Heart left ventricle (tissue), 16 donors: ENCODE measurements around the gene SERPINC1. TPM values are rescaled to one million over a fixed set of nuclear protein-coding genes. Genes with fewer than 3 reads are reported as not detected.

Experiments
- ATAC-seq, 4 donors: fragments of 200-7000 bp; cut with Tn5 transposase; one replicate each; pipeline ENCODE4 v1.9.1; 2020 to 2022; ENCODE audit warnings: moderate library complexity in 4 of 4, mild to moderate bottlenecking in 3 of 4, moderate number of reproducible peaks in 1 of 4
- DNase-seq, 5 donors: peaks; one replicate each; pipeline ENCODE4 v3.0.0-alpha.2; 2020
- H3K27ac ChIP-seq, 12 donors: fragments of 200-600 bp; sonication (generic) in 4 of 12; one replicate each; pipeline versions ENCODE4 v1.5.0 to v1.8.0; 2016 to 2022; ENCODE audit warnings: mild to moderate bottlenecking in 2 of 12
- H3K27me3 ChIP-seq, 9 donors: fragments of 200-600 bp; sonication (generic) in 2 of 9; one replicate each; pipeline versions ENCODE4 v1.5.1 to v1.8.0; 2016 to 2022; ENCODE audit warnings: mild to moderate bottlenecking in 3 of 9
- H3K36me3 ChIP-seq, 9 donors: fragments of 200-600 bp; sonication (generic) in 2 of 9; one replicate each; pipeline versions ENCODE4 v1.5.0 to v1.8.0; 2018 to 2022; ENCODE audit warnings: mild to moderate bottlenecking in 2 of 9
- H3K4me1 ChIP-seq, 12 donors: fragments of 200-600 bp; sonication (generic) in 4 of 12; one replicate each; pipeline versions ENCODE4 v1.5.0 to v1.8.0; 2016 to 2022; ENCODE audit warnings: mild to moderate bottlenecking in 3 of 12
- H3K4me3 ChIP-seq, 12 donors: fragments of 200-600 bp; sonication (generic) in 4 of 12; one replicate each; pipeline versions ENCODE4 v1.5.0 to v1.8.0; 2017 to 2022; ENCODE audit warnings: mild to moderate bottlenecking in 9 of 12, moderate library complexity in 4 of 12
- H3K9me3 ChIP-seq, 12 donors: fragments of 200-600 bp; sonication (generic) in 4 of 12; one replicate each; pipeline versions ENCODE4 v1.5.0 to v1.8.0; 2016 to 2022; ENCODE audit warnings: mild to moderate bottlenecking in 1 of 12
- POLR2A ChIP-seq, 2 donors: fragments of 450-650 bp; IDR thresholded peaks; one replicate each; pipeline ENCODE4 v1.6.1; 2017; ENCODE audit warnings: antibody characterized with exemption in 2 of 2, mild to moderate bottlenecking in 2 of 2, moderate library complexity in 2 of 2
- WGBS, 4 donors: extraction: QIAGEN DNeasy Blood & Tissue Kit in 2 of 4; methylation state at CpG; one replicate each; pipeline versions ENCODE4 v1.1.5 to v1.1.7; 2013 to 2018; 5-methylcytosine and 5-hydroxymethylcytosine counted together
- intact Hi-C, 10 donors: fragments of 100-400 bp; cut with DNase I; formaldehyde crosslinking; loops; one replicate each; pipeline versions ENCODE4 v1.11.1 to v1.14.2; 2022
- polyA plus RNA-seq, 2 donors: library from polyadenylated mRNA; stranded (reverse); fragments of 200-250 nt; gene quantifications; one replicate each; pipeline ENCODE4 v1.2.3, GENCODE V29; 2013
- total RNA-seq, 9 donors: library from RNA; depleted of rRNA in 2 of 9; stranded (reverse); fragments of >200 nt in 2 of 9; fragmentation: NEBNext Ultra II Directional in 3 of 9; extraction: Animal tissue kit (Norgen Biotek cat#: 25700) in 3 of 9; gene quantifications; one replicate each; pipeline versions ENCODE4 v1.1.0 to v1.2.4, GENCODE V29; 2016 to 2023
- TF ChIP-seq, protein P1 (sequence below), 12 donors: fragments of 200-600 bp; sonication (generic) in 4 of 12; IDR thresholded peaks; one replicate each; pipeline versions ENCODE4 v1.5.0 to v1.8.0; 2018 to 2022; ENCODE audit warnings: antibody characterized with exemption in 12 of 12, mild to moderate bottlenecking in 5 of 12
- donor health status: ischemic (EF 13 %, LVEDD 7.1; RV severe dilation, severe dysfunction).
- donor health status: healthy with polysubstance abuse.
- donor health status: DM: no; HTN: yes; CAD: no.
- donor health status: DM: no; HTN: no; CAD: no.
- donor health status: ischemic (EF 25% LVEDD 6.9; RV normal size, moderate dysfunction).
- donor health status: ischemic (EF 25% LVEDD 5.7; RV mildly dilated, moderate dysfunction).
- donor health status: healthy.
- donor health status: DM: yes; HTN: yes; CAD: no.
- donor health status: ischemic (EF 35%, LVEDD 5.7; RV mildly dilated, moderate dysfunction).
- donor health status: nonischemic (EF 11% LVEDD 7.7; RV severe dilation, severe dysfunction).
- donor health status: DM: yes; HTN: yes; CAD: no.
- donor health status: PGD.
- donor health status: ischemic (EF 29% LVEDD 5.4; RV normal size, mild dysfunction).
- donor health status: nonischemic (EF 23%, LVEDD 6.1; RV moderate dilation, normal function).

The SERPINC1 gene
- total and polyA plus RNA-seq, 11 donors = 0.15 to 0.33 (median 0.30) TPM; not detected in 8

DNA sequence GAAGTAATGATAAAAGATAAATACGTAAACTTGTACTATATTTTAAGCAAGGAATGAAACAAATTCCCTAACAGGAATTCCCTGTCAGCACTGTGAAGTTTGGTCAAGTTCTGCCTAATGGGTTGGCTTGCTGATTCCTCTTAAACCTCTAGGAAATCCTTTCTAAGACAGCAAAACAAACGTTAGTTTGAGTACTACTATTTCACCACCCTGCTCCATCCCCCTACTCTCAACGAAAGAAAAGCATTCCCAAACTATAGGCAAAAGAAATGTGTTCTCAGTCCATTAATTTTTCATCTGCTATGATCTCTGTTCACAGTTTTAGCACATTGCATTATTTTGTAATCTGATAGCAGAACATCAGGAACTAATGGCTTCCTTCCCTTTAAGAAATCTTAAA, 16.1 kb downstream of the SERPINC1 start:
- Histone ChIP-seq H3K27ac (no peak overlapping the region), H3K4me3 (no peak overlapping the region), H3K36me3 (peaks cover 0 to under 1% (median 0%) of the 10 kb centered on the region in 9 donors), H3K4me1 (peaks cover 0 to 6% (median 0%) of the 10 kb centered on the region in 12 donors), H3K27me3 (no peaks in the 10 kb centered on the region), H3K9me3 (no peaks in the 10 kb centered on the region)
- DNase-seq = no peak
- WGBS, 4 donors = 62 to 80% (median 67%) methylated on average over 3 of the region's 3 CpGs
- ATAC-seq = no peak
- TF ChIP-seq, protein P1, sequence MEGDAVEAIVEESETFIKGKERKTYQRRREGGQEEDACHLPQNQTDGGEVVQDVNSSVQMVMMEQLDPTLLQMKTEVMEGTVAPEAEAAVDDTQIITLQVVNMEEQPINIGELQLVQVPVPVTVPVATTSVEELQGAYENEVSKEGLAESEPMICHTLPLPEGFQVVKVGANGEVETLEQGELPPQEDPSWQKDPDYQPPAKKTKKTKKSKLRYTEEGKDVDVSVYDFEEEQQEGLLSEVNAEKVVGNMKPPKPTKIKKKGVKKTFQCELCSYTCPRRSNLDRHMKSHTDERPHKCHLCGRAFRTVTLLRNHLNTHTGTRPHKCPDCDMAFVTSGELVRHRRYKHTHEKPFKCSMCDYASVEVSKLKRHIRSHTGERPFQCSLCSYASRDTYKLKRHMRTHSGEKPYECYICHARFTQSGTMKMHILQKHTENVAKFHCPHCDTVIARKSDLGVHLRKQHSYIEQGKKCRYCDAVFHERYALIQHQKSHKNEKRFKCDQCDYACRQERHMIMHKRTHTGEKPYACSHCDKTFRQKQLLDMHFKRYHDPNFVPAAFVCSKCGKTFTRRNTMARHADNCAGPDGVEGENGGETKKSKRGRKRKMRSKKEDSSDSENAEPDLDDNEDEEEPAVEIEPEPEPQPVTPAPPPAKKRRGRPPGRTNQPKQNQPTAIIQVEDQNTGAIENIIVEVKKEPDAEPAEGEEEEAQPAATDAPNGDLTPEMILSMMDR (IDR thresholded peaks at IDR 0.05) = no peak
- TF ChIP-seq POLR2A (IDR thresholded peaks at IDR 0.05) = no peak
- intact Hi-C loops = no loop called here

DNA sequence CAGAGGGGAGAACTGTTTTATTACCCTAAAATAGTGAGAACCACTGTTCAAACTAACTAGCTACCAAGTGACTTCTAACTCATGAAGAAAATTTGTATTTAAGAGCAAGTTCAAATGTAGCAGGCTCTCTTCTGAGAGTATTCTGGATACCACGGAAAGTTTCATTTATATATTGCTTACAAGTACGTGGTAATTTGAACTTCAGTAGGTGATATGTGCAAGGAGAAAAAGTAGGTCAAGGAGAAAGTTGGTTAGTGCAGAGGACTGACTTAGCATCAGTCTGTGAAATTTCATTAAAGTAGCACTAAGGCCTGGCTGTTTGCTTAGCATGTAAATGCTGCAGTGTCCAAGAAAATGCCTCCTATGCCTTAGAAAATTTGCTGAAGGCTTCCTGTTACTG, 16.7 kb downstream of the SERPINC1 start:
- Histone ChIP-seq H3K27me3 (no peaks in the 10 kb centered on the region), H3K36me3 (peaks cover 0 to 7% (median 0%) of the 10 kb centered on the region in 9 donors), H3K4me3 (no peak overlapping the region), H3K27ac (no peak overlapping the region), H3K4me1 (peaks cover 0 to 6% (median 0%) of the 10 kb centered on the region in 12 donors), H3K9me3 (no peaks in the 10 kb centered on the region)
- DNase-seq (no peak), ATAC-seq (no peak)
- no peak for TF ChIP-seq POLR2A (IDR thresholded peaks at IDR 0.05)
- TF ChIP-seq, protein P1 (IDR thresholded peaks at IDR 0.05) = no peak
- intact Hi-C loops = no loop called here
- 56 to 64% (median 61%) methylated on average over 2 of the region's 2 CpGs for WGBS, 4 donors

DNA sequence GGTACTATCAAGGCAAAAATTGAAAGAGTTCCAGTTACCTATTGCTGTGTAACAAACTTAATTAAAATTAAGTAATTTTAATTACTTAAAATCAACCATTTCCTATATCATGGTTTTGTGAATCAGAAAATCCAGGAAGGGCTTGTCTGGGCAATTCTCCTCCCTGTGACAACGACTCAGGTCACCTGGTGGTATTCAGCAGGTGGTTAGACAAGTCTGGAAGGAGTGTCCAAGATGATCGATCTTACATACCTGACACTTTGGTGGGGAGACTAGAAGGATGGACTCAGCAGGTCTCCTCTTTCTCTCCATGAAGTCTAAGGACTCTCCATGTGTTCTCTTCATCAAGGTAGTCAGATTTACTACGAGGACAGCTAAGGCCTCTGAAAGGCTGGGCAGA, 22.9 kb downstream of the SERPINC1 start:
- Histone ChIP-seq H3K36me3 (peaks cover 0 to 26% (median 12%) of the 10 kb centered on the region in 9 donors), H3K27me3 (no peaks in the 10 kb centered on the region), H3K4me1 (peaks cover 0 to 2% (median 0%) of the 10 kb centered on the region in 12 donors), H3K4me3 (no peak overlapping the region), H3K27ac (no peak overlapping the region), H3K9me3 (no peaks in the 10 kb centered on the region)
- intact Hi-C loops = no loop called here
- no peak for ATAC-seq
- DNase-seq = no peak
- TF ChIP-seq, protein P1 (IDR thresholded peaks at IDR 0.05) = no peak
- TF ChIP-seq POLR2A (IDR thresholded peaks at IDR 0.05) = no peak
- WGBS, 4 donors = 76 to 99% (median 85%) methylated on average over 2 to 3 of the region's 3 CpGs

DNA sequence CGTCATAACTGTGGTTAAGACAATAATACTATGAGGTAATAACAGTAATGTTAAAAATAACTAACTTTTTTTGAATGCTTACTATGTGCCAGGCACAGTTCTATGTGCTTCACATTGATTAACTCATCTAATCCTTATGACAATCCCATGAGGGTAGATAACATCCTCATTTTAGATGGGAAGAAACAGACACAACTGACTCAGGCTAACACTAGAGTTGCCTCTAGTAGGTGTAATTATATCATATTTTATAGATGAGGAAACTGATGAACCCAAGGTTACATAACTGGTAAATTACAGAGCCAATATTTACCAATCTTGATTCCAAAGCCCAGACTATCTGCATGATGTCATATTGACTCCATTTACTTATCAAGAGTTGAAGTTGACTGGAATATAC, 23.5 kb downstream of the SERPINC1 start:
- Histone ChIP-seq H3K27ac (no peak overlapping the region), H3K4me1 (peaks cover 0 to 2% (median 0%) of the 10 kb centered on the region in 12 donors), H3K36me3 (peaks cover 0 to 27% (median 14%) of the 10 kb centered on the region in 9 donors), H3K27me3 (no peaks in the 10 kb centered on the region), H3K4me3 (no peak overlapping the region), H3K9me3 (no peaks in the 10 kb centered on the region)
- ATAC-seq (no peak), DNase-seq (no peak)
- intact Hi-C loops = no loop called here
- 84 to 96% (median 91%) methylated on average over 1 of the region's 1 CpG for WGBS, 4 donors
- TF ChIP-seq, protein P1 (IDR thresholded peaks at IDR 0.05) = no peak
- TF ChIP-seq POLR2A (IDR thresholded peaks at IDR 0.05) = no peak
